HG03108 (cell line): ENCODE data around the gene SPATA16.
"Not testable (repeated sequence)": the region's sequence is repeated elsewhere in the genome, so short reads cannot be mapped to it uniquely, and the experiment has no call there.

Experiments used
- ATAC-seq: cut with Tn5 transposase; IDR thresholded peaks from one replicate; pipeline ENCODE4 v1.9.1; 2021; ENCODE audit warnings: moderate library complexity; ENCODE audit not compliant: unreplicated experiment

Gene SPATA16

GRCh38 chr3:172960626-172961182, 180.3 kb downstream of the SPATA16 start:
- not testable (repeated sequence) for ATAC-seq

GRCh38 chr3:172958565-172958964, 182.5 kb downstream of the SPATA16 start:
- no peak for ATAC-seq

- no peak for ATAC-seq
Observed at GRCh38 chr3:172953571-172953970, 187.5 kb downstream of the SPATA16 start.

GRCh38 chr3:172951511-172951910, 189.5 kb downstream of the SPATA16 start:
- no peak for ATAC-seq

GRCh38 chr3:172946061-172946460, 195.0 kb downstream of the SPATA16 start:
- no peak for ATAC-seq

GRCh38 chr3:172939651-172940293, 201.3 kb downstream of the SPATA16 start:
- ATAC-seq = no peak

- ATAC-seq = no peak
Observed at GRCh38 chr3:172938788-172939187, 202.2 kb downstream of the SPATA16 start.

- no peak for ATAC-seq
Observed at GRCh38 chr3:172931746-172932285, 209.2 kb downstream of the SPATA16 start.

GRCh38 chr3:172929451-172929850, 211.6 kb downstream of the SPATA16 start:
- ATAC-seq = no peak

- ATAC-seq = no peak
Observed at GRCh38 chr3:172924546-172924945, 216.5 kb downstream of the SPATA16 start.

GRCh38 chr3:172919297-172919683, 221.7 kb downstream of the SPATA16 start:
- no peak for ATAC-seq

GRCh38 chr3:172918568-172919296, 222.3 kb downstream of the SPATA16 start:
- ATAC-seq = no peak

GRCh38 chr3:172918165-172918564, 222.9 kb downstream of the SPATA16 start:
- ATAC-seq = no peak

GRCh38 chr3:172915911-172916514, 225.0 kb downstream of the SPATA16 start:
- no peak for ATAC-seq

GRCh38 chr3:172914854-172915253, 226.2 kb downstream of the SPATA16 start:
- ATAC-seq = no peak

GRCh38 chr3:172913911-172914655, 227.0 kb downstream of the SPATA16 start:
- ATAC-seq = no peak

- ATAC-seq = no peak
Observed at GRCh38 chr3:172911142-172911541, 229.9 kb downstream of the SPATA16 start.

- ATAC-seq = no peak
Observed at GRCh38 chr3:172908771-172909270, 232.2 kb downstream of the SPATA16 start.

- ATAC-seq = no peak
Observed at GRCh38 chr3:172905451-172905850, 235.6 kb downstream of the SPATA16 start.

- ATAC-seq = no peak
Observed at GRCh38 chr3:172904711-172905373, 236.2 kb downstream of the SPATA16 start.
